GM19467 (cell line): ENCODE results near the gene MAP3K5.
"Not testable (repeated sequence)": the region's sequence is repeated elsewhere in the genome, so short reads cannot be mapped to it uniquely, and the experiment has no call there.

ENCODE experiments used
- ATAC-seq: cut with Tn5 transposase; IDR thresholded peaks from one replicate; pipeline ENCODE4 v1.9.1; 2021; ENCODE audit warnings: mild to moderate bottlenecking, moderate library complexity; ENCODE audit not compliant: unreplicated experiment

MAP3K5 gene

DNA sequence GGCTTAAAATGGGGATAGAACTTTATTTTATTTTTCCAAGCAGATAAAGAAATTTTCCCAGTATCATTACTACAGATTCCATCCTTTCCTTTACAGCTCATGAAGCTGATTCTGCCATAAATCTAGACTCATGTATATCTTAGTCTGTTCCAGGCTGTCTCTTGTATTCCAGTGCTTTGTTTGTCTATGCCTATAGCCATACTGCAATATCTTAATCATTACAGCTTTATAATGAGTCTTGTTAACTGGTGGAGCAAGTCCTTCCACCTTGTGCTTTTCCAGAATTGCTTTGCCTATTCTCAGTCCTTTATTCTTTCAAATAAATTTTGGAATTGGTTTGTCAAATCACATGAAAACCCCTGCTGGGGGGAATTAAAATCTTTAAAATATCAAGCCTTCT lies 99.2 kb downstream of the MAP3K5 start:
- no peak for ATAC-seq

- ATAC-seq: not testable (repeated sequence)
These were observed 104.4 kb downstream of the MAP3K5 start for GRCh38 chr6:136687894-136688293.

GRCh38 chr6:136685540-136686108 lies 106.7 kb downstream of the MAP3K5 start:
- no peak for ATAC-seq

GRCh38 chr6:136684466-136684865 lies 107.8 kb downstream of the MAP3K5 start:
- ATAC-seq: no peak

DNA sequence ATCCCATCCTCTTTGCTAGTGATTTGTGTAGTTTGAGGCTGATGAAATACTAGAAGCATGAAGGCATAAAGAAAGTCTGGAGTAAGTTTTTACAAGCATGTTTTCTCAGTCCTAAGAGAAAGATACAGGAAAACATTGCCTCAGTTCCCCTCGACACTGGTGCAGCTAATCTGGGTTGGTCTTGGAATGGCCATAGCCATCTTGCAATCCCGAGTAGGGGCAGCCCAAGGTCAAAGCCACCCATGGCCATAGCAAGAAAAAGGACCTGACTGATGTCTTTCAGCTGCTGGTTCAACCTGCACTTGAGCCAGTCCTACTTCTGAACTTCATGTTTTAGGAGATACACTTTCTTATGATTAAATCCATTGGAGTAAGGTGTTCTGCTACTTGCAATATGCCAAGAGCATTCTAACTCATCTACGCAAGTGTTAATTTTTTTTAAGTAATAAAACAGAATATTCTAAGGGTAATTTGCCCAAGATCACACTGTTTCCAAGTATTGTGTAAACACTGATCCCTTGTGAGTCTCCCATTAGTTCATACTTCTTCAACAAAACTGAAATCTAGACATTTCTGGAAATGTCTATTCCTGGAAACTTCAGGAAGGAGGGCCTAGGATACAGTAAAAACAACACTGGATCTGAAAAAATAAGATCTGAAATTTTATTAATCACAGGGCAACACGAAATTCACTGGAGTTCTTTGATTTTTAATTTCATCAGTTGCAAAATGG lies 108.9 kb downstream of the MAP3K5 start:
- no peak for ATAC-seq

- ATAC-seq: no peak
These were observed 110.0 kb downstream of the MAP3K5 start for GRCh38 chr6:136682292-136682691.

- ATAC-seq: no peak
These were observed 114.5 kb downstream of the MAP3K5 start for GRCh38 chr6:136677822-136678221.

- ATAC-seq: no peak
These were observed 114.9 kb downstream of the MAP3K5 start for GRCh38 chr6:136677344-136677743.

GRCh38 chr6:136676075-136676474 lies 116.2 kb downstream of the MAP3K5 start:
- ATAC-seq: no peak

DNA sequence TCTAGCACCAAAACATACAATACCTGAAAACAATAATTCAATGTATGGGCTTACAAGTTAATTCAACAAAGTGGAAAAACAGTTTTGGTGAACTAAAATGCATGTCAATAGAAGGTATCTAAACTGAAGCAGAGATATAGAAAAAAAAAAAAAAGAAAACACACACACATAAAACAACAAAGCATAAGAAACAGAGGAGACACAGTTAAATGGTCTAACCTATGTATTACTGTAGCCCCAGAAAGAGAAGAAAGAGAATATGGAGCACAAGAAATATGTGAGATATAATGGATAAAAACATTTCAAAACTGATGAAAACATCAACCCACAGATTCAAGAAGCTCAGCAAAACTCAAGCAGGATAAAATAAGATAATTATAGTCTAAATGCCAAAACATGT lies 118.7 kb downstream of the MAP3K5 start:
- ATAC-seq: no peak

GRCh38 chr6:136672144-136672543 lies 120.1 kb downstream of the MAP3K5 start:
- ATAC-seq: no peak

GRCh38 chr6:136669299-136669699 lies 123.0 kb downstream of the MAP3K5 start:
- no peak for ATAC-seq

DNA sequence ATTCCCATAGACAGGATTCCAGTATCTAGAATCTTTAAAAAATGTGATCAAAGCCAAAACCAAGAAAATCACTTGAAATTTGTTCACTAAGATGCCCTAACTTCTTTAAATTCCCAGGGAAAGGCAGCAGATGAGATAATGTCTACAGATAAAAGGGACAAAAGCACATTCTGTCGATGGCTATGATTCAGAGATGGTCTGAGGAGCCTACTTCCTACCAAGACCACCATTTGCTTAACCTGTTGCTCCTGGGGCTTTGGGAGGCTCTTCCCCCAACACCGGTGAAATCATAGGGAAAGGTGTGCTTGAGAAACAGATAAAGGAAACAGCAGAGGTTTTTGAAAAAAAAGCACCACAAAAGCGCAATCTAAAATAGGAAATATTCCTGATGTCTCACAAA lies 123.7 kb downstream of the MAP3K5 start:
- ATAC-seq: no peak

- no peak for ATAC-seq
These were observed 126.2 kb downstream of the MAP3K5 start for GRCh38 chr6:136666041-136666440.

GRCh38 chr6:136662347-136663237 lies 129.7 kb downstream of the MAP3K5 start:
- no peak for ATAC-seq

DNA sequence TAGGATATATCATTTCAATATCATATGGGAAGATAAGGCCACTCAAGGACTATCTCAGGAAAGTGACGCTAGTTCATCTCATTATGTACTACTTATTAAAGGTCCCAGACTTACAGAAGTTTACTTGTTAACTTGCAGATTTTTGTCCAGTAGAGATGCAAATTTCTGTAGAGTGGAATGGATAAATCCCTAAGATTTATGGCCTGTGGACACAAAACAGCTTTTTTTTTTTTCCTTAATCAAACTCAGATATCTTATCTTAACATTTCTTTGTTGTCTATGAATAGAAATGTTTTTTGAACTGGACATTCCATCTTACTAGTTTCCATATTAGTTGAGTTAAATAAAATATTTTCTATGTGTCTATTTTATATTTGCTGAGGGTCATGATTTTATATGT lies 131.6 kb downstream of the MAP3K5 start:
- no peak for ATAC-seq

DNA sequence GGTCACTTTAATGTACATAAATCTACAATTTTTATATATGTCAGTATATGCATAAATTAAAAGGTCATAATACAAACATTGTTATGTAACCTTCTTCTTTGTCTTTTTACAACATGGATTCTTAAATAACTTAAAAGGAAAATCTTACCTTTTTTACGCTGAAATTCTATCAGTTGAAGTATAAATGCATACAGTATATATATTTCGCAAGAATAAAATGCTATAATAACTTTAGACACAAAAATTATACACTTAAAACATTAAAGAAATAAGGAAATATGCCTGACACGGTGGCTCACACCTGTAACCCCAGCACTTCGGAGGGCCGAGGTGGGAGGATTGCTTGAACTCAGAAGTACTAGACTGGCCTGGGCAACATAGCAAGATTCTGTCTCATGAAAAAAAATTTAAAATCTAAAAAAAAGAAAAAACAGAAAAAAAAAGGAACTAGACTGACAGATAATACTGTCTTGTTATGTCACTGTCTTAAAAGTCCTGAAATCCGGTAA lies 132.2 kb downstream of the MAP3K5 start:
- ATAC-seq: no peak

GRCh38 chr6:136658711-136659110 lies 133.6 kb downstream of the MAP3K5 start:
- ATAC-seq: no peak

- ATAC-seq: no peak
These were observed 134.6 kb downstream of the MAP3K5 start for GRCh38 chr6:136657666-136658065.

DNA sequence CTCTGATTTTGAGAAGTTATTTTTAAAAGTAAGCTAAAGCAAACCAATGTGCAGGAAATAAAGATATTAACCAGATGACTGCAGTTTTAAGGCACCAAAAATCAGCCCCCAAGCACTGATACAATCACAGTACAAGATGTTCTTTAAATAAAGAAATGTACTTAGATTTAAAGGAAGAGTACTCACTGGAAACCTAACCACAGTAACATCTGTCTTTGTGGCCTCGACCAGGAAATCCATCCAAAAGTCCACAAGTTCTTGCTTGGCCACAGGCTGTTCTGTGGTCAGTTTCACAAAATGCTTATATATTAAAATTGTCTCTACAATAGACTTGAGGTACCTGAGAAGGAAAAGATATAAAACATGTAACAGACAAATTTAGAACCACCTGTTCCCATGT lies 136.2 kb downstream of the MAP3K5 start:
- ATAC-seq: no peak

GRCh38 chr6:136655239-136656014 lies 136.8 kb downstream of the MAP3K5 start:
- no peak for ATAC-seq
